Measurements from ENCODE around the gene KRTAP1-3. TPM values are rescaled to one million over a fixed set of nuclear protein-coding genes. Genes with fewer than 3 reads are reported as not detected.

KRTAP1-3 gene
- total RNA-seq, 3 donors from 2014 or later, result not detected

GRCh38 chr17:41029633-41030245 lies 4.9 kb downstream of the KRTAP1-3 start, which contains the start of gene KRTAP1-4:
Gene KRTAP1-4 (minus strand): TSS chr17:41030195. CDS start chr17:41030078, 117 bp downstream.
- intact Hi-C loops (cut with DNase I; ENCODE audit: low total_unique reads), result no loop called here
- H3K4me1 ChIP-seq, result no peaks in the 10 kb centered on the region
- no peak for TF ChIP-seq POLR2A (IDR thresholded peaks at IDR 0.05)

GRCh38 chr17:41026715-41027471 lies 7.8 kb downstream of the KRTAP1-3 start, which contains the start of gene KRTAP1-5:
Gene KRTAP1-5 (minus strand): TSS chr17:41027208. CDS start chr17:41027155, 53 bp downstream.
- no peak within 1 kb of the TSS for H3K27ac ChIP-seq
- DNase-seq (ENCODE audit: low spot score in 2 of 2), result no peak

More at GRCh38 chr17:41029633-41030245, 4.9 kb downstream of the KRTAP1-3 start, which contains the start of gene KRTAP1-4:
- H3K4me3 ChIP-seq, result no peak within 1 kb of the TSS
- H3K9me3 ChIP-seq, result no peaks in the 10 kb centered on the region
- H3K27me3 ChIP-seq, result no peaks in the 10 kb centered on the region
- H3K36me3 ChIP-seq, result no peaks in the 10 kb centered on the region
- DNase-seq (ENCODE audit: low spot score in 2 of 2), result no peak
- no peak within 1 kb of the TSS for H3K27ac ChIP-seq

GRCh38 chr17:41024697-41025096 lies 10.0 kb downstream of the KRTAP1-3 start:
- intact Hi-C loops (cut with DNase I; ENCODE audit: low total_unique reads), result no loop called here
- Histone ChIP-seq H3K27ac (no peak overlapping the region), H3K9me3 (no peaks in the 10 kb centered on the region), H3K27me3 (no peaks in the 10 kb centered on the region), H3K36me3 (no peaks in the 10 kb centered on the region), H3K4me3 (no peak overlapping the region), H3K4me1 (no peaks in the 10 kb centered on the region)
- TF ChIP-seq POLR2A (IDR thresholded peaks at IDR 0.05) (no peak), POLR2AphosphoS5 (IDR thresholded peaks at IDR 0.05) (no peak), CTCF (IDR thresholded peaks at IDR 0.05) (no peak)
- DNase-seq (ENCODE audit: low spot score in 2 of 2), result no peak

More at GRCh38 chr17:41026715-41027471, 7.8 kb downstream of the KRTAP1-3 start, which contains the start of gene KRTAP1-5:
- intact Hi-C loops (cut with DNase I; ENCODE audit: low total_unique reads), result no loop called here
- Histone ChIP-seq H3K27me3 (no peaks in the 10 kb centered on the region), H3K36me3 (no peaks in the 10 kb centered on the region), H3K4me3 (no peak within 1 kb of the TSS), H3K4me1 (no peaks in the 10 kb centered on the region), H3K9me3 (no peaks in the 10 kb centered on the region)
- TF ChIP-seq CTCF (IDR thresholded peaks at IDR 0.05) (no peak), POLR2AphosphoS5 (IDR thresholded peaks at IDR 0.05) (no peak), POLR2A (IDR thresholded peaks at IDR 0.05) (no peak)

- TF ChIP-seq CTCF (IDR thresholded peaks at IDR 0.05) (no peak), POLR2AphosphoS5 (IDR thresholded peaks at IDR 0.05) (no peak), POLR2A (IDR thresholded peaks at IDR 0.05) (no peak)
- no peak for DNase-seq (ENCODE audit: low spot score in 2 of 2)
- intact Hi-C loops (cut with DNase I; ENCODE audit: low total_unique reads), result no loop called here
Measured at GRCh38 chr17:41020336-41020735, 14.3 kb downstream of the KRTAP1-3 start.

GRCh38 chr17:41019415-41019814 lies 15.3 kb downstream of the KRTAP1-3 start:
- intact Hi-C loops (cut with DNase I; ENCODE audit: low total_unique reads), result loop anchor here (1.0 kb wide), 1 partner anchor 13 kb away; no protein-coding TSS in a partner anchor
- DNase-seq (ENCODE audit: low spot score in 2 of 2), result no peak
- H3K4me3 ChIP-seq, result no peak overlapping the region
- TF ChIP-seq POLR2AphosphoS5 (IDR thresholded peaks at IDR 0.05), result no peak
- TF ChIP-seq POLR2A (IDR thresholded peaks at IDR 0.05), result no peak
- TF ChIP-seq CTCF (IDR thresholded peaks at IDR 0.05), result no peak
- H3K9me3 ChIP-seq, result no peaks in the 10 kb centered on the region
- no peaks in the 10 kb centered on the region for H3K4me1 ChIP-seq
- H3K27me3 ChIP-seq, result no peaks in the 10 kb centered on the region
- no peaks in the 10 kb centered on the region for H3K36me3 ChIP-seq
- no peak overlapping the region for H3K27ac ChIP-seq

More at GRCh38 chr17:41020336-41020735, 14.3 kb downstream of the KRTAP1-3 start:
- Histone ChIP-seq H3K4me3 (no peak overlapping the region), H3K9me3 (no peaks in the 10 kb centered on the region), H3K36me3 (no peaks in the 10 kb centered on the region), H3K4me1 (no peaks in the 10 kb centered on the region), H3K27me3 (no peaks in the 10 kb centered on the region), H3K27ac (no peak overlapping the region)

All from breast epithelium (tissue), 4 donors.